Stromal cell of bone marrow (primary cell): ENCODE results near the gene FHAD1.

Experiments
- DNase-seq: peaks from one replicate; pipeline ENCODE4 v3.0.0-alpha.2; 2012; ENCODE audit warnings: low read depth

FHAD1 gene

GRCh38 chr1:15248216-15248615 is 1.2 kb downstream of the FHAD1 start:
- no peak for DNase-seq

- DNase-seq, result no peak
Measured at GRCh38 chr1:15249081-15249480, 2.1 kb downstream of the FHAD1 start.

GRCh38 chr1:15251857-15252835 is 5.1 kb downstream of the FHAD1 start:
- DNase-seq, result no peak

- DNase-seq, result peak; percentile 31
Measured at GRCh38 chr1:15254559-15254958, 7.5 kb downstream of the FHAD1 start.

- DNase-seq, result no peak
Measured at GRCh38 chr1:15255582-15256149, 8.6 kb downstream of the FHAD1 start.

- DNase-seq, result no peak
Measured at GRCh38 chr1:15256584-15256983, 9.6 kb downstream of the FHAD1 start.

GRCh38 chr1:15257309-15257708 is 10.3 kb downstream of the FHAD1 start:
- DNase-seq, result no peak

- no peak for DNase-seq
Measured at GRCh38 chr1:15258833-15259621, 12.0 kb downstream of the FHAD1 start.

GRCh38 chr1:15259622-15260007 is 12.6 kb downstream of the FHAD1 start:
- DNase-seq, result no peak

- no peak for DNase-seq
Measured at GRCh38 chr1:15260418-15261154, 13.6 kb downstream of the FHAD1 start.

- DNase-seq, result no peak
Measured at GRCh38 chr1:15261155-15262002, 14.4 kb downstream of the FHAD1 start.

GRCh38 chr1:15262003-15262377 is 15.0 kb downstream of the FHAD1 start:
- DNase-seq, result no peak

GRCh38 chr1:15262706-15263105 is 15.7 kb downstream of the FHAD1 start:
- DNase-seq, result no peak

GRCh38 chr1:15264769-15265168 is 17.7 kb downstream of the FHAD1 start:
- DNase-seq, result no peak

- DNase-seq, result no peak
Measured at GRCh38 chr1:15271196-15271595, 24.2 kb downstream of the FHAD1 start.

GRCh38 chr1:15272009-15272781 is 25.2 kb downstream of the FHAD1 start:
- peak; percentile 57 for DNase-seq

GRCh38 chr1:15272782-15273127 is 25.7 kb downstream of the FHAD1 start:
- DNase-seq, result no peak

- DNase-seq, result no peak
Measured at GRCh38 chr1:15273274-15273673, 26.3 kb downstream of the FHAD1 start.

GRCh38 chr1:15275921-15276683 is 29.1 kb downstream of the FHAD1 start:
- no peak for DNase-seq
